K562 (cell line): ENCODE data around the gene CDKN1C. TPM values are rescaled to one million over a fixed set of nuclear protein-coding genes. Genes with fewer than 3 reads are reported as not detected.

Source experiments
- ARHGAP35 ChIP-seq: fragments of 450-650 bp; IDR thresholded peaks from 2 replicates; pipeline ENCODE4 v1.6.1; 2018; ENCODE audit not compliant: partially characterized antibody
- CAMTA2 ChIP-seq: fragments of 250-450 bp; sonication (Bioruptor Pico); conservative IDR thresholded peaks from 2 replicates; pipeline ENCODE4 v1.5.1; 2022
- CBX1 ChIP-seq: sonication (generic); IDR thresholded peaks from 2 replicates; pipeline ENCODE4 v1.6.1; 2016; ENCODE audit warnings: antibody characterized with exemption, low read depth, mild to moderate bottlenecking
- CHAMP1 ChIP-seq: fragments of 450-650 bp; IDR thresholded peaks from 2 replicates; pipeline ENCODE4 v1.6.1; 2016; ENCODE audit warnings: mild to moderate bottlenecking
- HDAC6 ChIP-seq: IDR thresholded peaks from 2 replicates; pipeline ENCODE4 v1.6.1; 2012; ENCODE audit warnings: low read depth, mild to moderate bottlenecking, control low read depth, inconsistent platforms, low read length, moderate library complexity
- ILF3 ChIP-seq: fragments of 450-650 bp; IDR thresholded peaks from 2 replicates; pipeline ENCODE4 v1.6.1; 2018; ENCODE audit warnings: antibody characterized with exemption, mild to moderate bottlenecking, moderate library complexity, borderline replicate concordance
- LCOR ChIP-seq: sonication (generic); formaldehyde crosslinking; IDR thresholded peaks from 2 replicates; pipeline ENCODE4 v1.8.0; 2022; ENCODE audit warnings: mild to moderate bottlenecking, missing genetic modification reagents
- MBD2 ChIP-seq: sonication (generic); IDR thresholded peaks from 2 replicates; pipeline ENCODE4 v1.6.1; 2016; ENCODE audit warnings: low read depth, borderline replicate concordance
- NCOA6 ChIP-seq: fragments of 450-650 bp; IDR thresholded peaks from 2 replicates; pipeline ENCODE4 v1.6.1; 2017; ENCODE audit warnings: mild to moderate bottlenecking
- NONO ChIP-seq, 2 experiments: fragments of 200-400 bp in 1 of 2; fragments of 450-650 bp in 1 of 2; formaldehyde crosslinking in 1 of 2; IDR thresholded peaks; 2 replicates each; pipeline ENCODE4 v1.6.1; 2017; ENCODE audit warnings: low read depth in 2 of 2, mild to moderate bottlenecking in 2 of 2, moderate library complexity in 2 of 2, low read length in 1 of 2
- SRF ChIP-seq, 2 experiments: fragments of 250-450, 450-650 bp in 1 of 2; sonication (Bioruptor Pico) in 1 of 2; sonication (generic) in 1 of 2; formaldehyde crosslinking; IDR thresholded peaks; 2 replicates each; pipeline versions ENCODE4 v1.5.0 to v1.5.1; 2020 to 2022; ENCODE audit warnings: mild to moderate bottlenecking in 1 of 2, missing genetic modification reagents in 1 of 2
- TRIM24 ChIP-seq, 2 experiments: fragments of 450-650 bp; IDR thresholded peaks; 2 replicates each; pipeline ENCODE4 v1.6.1; 2016
- ZC3H4 ChIP-seq: sonication (generic); formaldehyde crosslinking; IDR thresholded peaks from 2 replicates; pipeline ENCODE4 v1.9.0; 2021; ENCODE audit warnings: missing genetic modification reagents, borderline replicate concordance
- ZNF175 ChIP-seq: fragments of 200-800 bp; sonication (Bioruptor generic); IDR thresholded peaks from 2 replicates; pipeline ENCODE4 v1.6.1; 2016; ENCODE audit warnings: low read depth, mild to moderate bottlenecking, missing genetic modification characterization, missing compliant biosample characterization
- ZNF197 ChIP-seq: fragments of 200-800 bp; sonication (Bioruptor generic); IDR thresholded peaks from 2 replicates; pipeline ENCODE4 v1.6.1; 2016; ENCODE audit warnings: low read depth, missing genetic modification characterization, missing compliant biosample characterization
- ZNF511 ChIP-seq: sonication (generic); formaldehyde crosslinking; IDR thresholded peaks from 2 replicates; pipeline ENCODE4 v1.8.0; 2022; ENCODE audit warnings: mild to moderate bottlenecking, missing genetic modification reagents
- polyA plus RNA-seq, 8 experiments: library from polyadenylated mRNA; depleted of rRNA in 4 of 8; stranded (reverse) in 5 of 8; unstranded in 3 of 8; fragments of >200 nt; fragmentation: Nextera tagmentation in 2 of 8; fragmentation: Illumina TruSeq in 1 of 8; extraction: Ambion mirVana in 2 of 8; extraction: Trizol in 1 of 8; gene quantifications; 2 replicates each; pipeline versions ENCODE4 v1.2.1 to v1.2.3, GENCODE V29; 2011 to 2014; ENCODE audit warnings: inconsistent platforms in 1 of 8, missing spikeins in 1 of 8
- total RNA-seq, 7 experiments: library from RNA; depleted of rRNA in 6 of 7; stranded (reverse); fragments of >200 nt in 6 of 7; fragmentation: Illumina TruSeq in 2 of 7; extraction: Trizol in 2 of 7; gene quantifications; 2 replicates each; pipeline versions ENCODE4 v1.2.1 to v1.2.3, GENCODE V29; 2011 to 2021; ENCODE audit warnings: low replicate concordance in 1 of 7
- TF ChIP-seq, protein P1 (sequence below), 2 experiments: fragments of 450-650 bp in 1 of 2; sonication (generic) in 1 of 2; formaldehyde crosslinking; conservative IDR thresholded peaks; 2 replicates each; pipeline versions ENCODE4 v1.4.0 to v1.8.1; 2020 to 2022; ENCODE audit warnings: mild to moderate bottlenecking in 1 of 2, missing genetic modification reagents in 1 of 2
- TF ChIP-seq, protein P2 (sequence below): fragments of 450-650 bp; formaldehyde crosslinking; IDR thresholded peaks from 2 replicates; pipeline ENCODE4 v1.4.0; 2022; ENCODE audit warnings: missing genetic modification characterization

Gene CDKN1C
- total and polyA plus RNA-seq, 9 of the 15 experiments (the other 6 are each of a cell fraction or from before 2014, with no cell fraction given), result 2.8 to 21.1 (median 9.3) TPM

DNA sequence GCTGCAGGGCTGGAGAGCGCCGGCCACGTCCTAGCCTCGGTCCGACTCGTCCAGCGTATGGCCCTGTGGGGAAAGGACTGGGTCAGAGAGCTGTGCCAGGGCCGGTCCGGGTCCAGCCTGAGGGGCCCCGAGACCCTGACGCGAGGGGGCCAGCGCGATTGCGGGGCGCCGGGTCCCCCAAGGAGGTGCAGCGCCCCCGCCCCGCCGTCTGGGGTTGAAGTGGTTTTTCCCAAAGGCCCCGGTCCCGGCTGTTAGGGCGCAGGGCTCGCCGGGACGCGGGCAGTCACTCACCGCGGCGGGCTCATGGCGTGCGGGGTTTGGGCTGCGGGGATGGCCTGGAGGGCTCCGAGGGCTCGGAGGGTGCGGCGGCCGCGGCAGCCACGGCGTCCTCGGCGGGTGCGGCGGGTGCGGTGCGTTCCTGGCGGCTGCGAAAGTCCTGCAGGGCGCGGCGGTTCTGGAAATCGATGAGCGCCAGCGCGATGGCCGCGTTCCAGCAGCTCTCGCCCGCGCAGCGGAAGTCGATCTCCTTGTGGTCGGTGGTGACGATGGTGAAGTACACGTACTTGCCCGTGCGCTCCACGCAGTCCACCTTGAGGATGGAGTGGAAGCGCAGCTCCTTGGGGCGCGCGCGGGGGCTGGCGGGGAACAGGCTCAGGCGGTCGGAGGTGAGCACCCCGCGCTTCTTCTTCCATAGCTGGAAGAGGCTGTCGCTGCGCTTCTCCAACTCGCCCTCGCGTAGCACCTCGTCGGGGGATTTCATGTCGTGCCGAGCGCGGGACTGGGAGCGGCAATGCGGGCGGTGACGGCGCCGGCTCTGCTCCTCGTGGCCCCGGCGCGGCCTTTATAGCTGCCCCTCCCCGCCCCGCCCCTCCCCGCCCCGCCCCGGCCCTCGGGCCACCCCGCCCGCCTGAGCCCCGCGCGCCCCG lies 43.3 kb upstream of the CDKN1C start, which contains the start of gene PHLDA2 (continued):
- TF ChIP-seq ARHGAP35, result no peak
- TF ChIP-seq ZC3H4 (CRISPR knock-in tag), result peak; percentile 57; the same call in 1 of the 2 replicates
- TF ChIP-seq HDAC6, result peak; percentile 58; the same call in 1 of the 2 replicates
- TF ChIP-seq NCOA6, result no peak
- no peak for TF ChIP-seq TRIM24 (IDR thresholded peaks at IDR 0.05)
- no peak for TF ChIP-seq CAMTA2
- no peak for TF ChIP-seq ZNF175 (CRISPR knock-in tag)
- TF ChIP-seq CBX1, result no peak
- TF ChIP-seq ZNF511 (CRISPR knock-in tag), result peak; percentile 61
- TF ChIP-seq ZNF197 (CRISPR knock-in tag), result no peak
- peak in 1 of 2 experiments; percentile 20; a peak in 1 of 4 replicates for TF ChIP-seq SRF (CRISPR knock-in tag; IDR thresholded peaks at IDR 0.05)
- no peak for TF ChIP-seq ILF3
- TF ChIP-seq NONO (IDR thresholded peaks at IDR 0.05; ENCODE audit: low read depth in 2 of 2, low read length in 1 of 2), result peak in 1 of 2 experiments; percentile 83; a peak in 3 of 4 replicates
- peak; percentile 41; the same call in 1 of the 2 replicates for TF ChIP-seq MBD2
- TF ChIP-seq, protein P1, sequence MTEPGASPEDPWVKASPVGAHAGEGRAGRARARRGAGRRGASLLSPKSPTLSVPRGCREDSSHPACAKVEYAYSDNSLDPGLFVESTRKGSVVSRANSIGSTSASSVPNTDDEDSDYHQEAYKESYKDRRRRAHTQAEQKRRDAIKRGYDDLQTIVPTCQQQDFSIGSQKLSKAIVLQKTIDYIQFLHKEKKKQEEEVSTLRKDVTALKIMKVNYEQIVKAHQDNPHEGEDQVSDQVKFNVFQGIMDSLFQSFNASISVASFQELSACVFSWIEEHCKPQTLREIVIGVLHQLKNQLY (CRISPR knock-in tag; conservative IDR thresholded peaks at IDR 0.05), result no peak
- no peak for TF ChIP-seq CHAMP1
- TF ChIP-seq, protein P2, sequence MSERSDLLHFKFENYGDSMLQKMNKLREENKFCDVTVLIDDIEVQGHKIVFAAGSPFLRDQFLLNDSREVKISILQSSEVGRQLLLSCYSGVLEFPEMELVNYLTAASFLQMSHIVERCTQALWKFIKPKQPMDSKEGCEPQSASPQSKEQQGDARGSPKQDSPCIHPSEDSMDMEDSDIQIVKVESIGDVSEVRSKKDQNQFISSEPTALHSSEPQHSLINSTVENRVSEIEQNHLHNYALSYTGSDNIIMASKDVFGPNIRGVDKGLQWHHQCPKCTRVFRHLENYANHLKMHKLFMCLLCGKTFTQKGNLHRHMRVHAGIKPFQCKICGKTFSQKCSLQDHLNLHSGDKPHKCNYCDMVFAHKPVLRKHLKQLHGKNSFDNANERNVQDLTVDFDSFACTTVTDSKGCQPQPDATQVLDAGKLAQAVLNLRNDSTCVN (CRISPR knock-in tag), result no peak
- TF ChIP-seq LCOR, result no peak
